GM18508 (cell line): ENCODE measurements around the gene EXOC6.

Experiments
- ATAC-seq: cut with Tn5 transposase; IDR thresholded peaks from one replicate; pipeline ENCODE4 v1.9.1; 2021; ENCODE audit warnings: moderate number of reproducible peaks; ENCODE audit not compliant: insufficient read depth, unreplicated experiment

The EXOC6 gene

GRCh38 chr10:92848441-92849233 lies at the start of gene EXOC6:
EXOC6 (plus strand) TSS chr10:92848520; CDS start chr10:92848534, 14 bp downstream.
- no peak for ATAC-seq

DNA sequence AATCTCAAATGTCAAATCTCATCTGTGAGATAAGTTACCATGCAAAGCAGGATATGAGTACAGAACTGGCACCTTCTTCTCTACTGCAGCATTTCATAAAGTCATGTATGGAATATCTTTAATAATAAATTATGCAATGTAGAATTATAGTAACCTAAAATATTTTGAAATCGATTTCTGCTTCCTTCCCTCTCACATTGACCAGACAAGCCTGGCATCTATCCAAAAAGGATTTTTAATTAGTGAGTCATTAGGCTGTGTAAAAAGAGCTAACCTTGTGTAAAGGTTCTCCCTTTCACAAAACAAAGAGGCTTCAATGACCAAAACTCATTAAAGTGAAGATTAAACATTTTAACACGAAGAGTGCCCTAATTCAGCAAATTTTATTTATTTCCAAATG lies 48.8 kb upstream of the EXOC6 start:
- no peak for ATAC-seq

- no peak for ATAC-seq
These were observed 48.1 kb upstream of the EXOC6 start for GRCh38 chr10:92800134-92800733.

- no peak for ATAC-seq
These were observed 46.1 kb upstream of the EXOC6 start for GRCh38 chr10:92801978-92802872.

DNA sequence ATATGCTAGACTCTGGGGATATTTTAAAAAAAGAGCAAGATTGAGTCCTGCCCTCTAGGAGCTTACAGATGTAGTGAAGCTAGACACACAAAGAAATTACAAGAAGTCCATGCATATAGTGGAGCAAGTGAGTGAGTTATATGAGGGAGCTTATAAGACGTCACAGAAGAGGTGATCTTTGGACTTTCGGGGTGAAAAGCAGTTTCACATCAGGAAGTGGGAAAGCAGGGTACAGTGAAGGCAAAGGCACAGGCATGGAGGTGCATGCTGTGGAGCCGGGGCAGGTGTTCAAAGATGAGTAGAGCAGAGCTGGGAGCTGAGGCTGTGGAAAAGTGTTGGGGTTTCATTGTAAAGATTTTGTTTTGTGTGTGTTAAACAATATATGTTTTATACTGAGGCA lies 38.5 kb upstream of the EXOC6 start:
- no peak for ATAC-seq

GRCh38 chr10:92810934-92811532 lies 37.3 kb upstream of the EXOC6 start:
- no peak for ATAC-seq

- no peak for ATAC-seq
These were observed 36.3 kb upstream of the EXOC6 start for GRCh38 chr10:92811986-92812385.

DNA sequence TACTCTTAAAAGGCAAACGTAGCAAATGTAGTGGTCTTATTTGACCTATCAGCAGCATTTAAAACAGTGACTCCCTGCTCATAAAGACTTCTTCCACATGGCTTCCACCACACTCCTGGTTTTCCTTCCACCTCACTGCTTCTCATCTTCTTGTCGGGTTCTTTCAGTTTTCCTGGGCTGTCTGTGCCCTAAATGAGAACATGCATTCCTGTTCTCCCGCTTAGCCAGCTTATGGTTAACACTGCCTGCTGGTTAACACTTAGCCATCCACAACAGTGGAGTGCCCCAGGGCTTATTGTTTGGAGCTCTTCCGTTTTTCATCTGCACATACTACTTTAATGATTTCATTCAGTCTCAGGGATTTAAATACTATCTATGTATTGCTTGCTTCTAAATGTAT lies 34.3 kb upstream of the EXOC6 start:
- ATAC-seq: no peak

GRCh38 chr10:92814790-92815189 lies 33.5 kb upstream of the EXOC6 start:
- no peak for ATAC-seq

DNA sequence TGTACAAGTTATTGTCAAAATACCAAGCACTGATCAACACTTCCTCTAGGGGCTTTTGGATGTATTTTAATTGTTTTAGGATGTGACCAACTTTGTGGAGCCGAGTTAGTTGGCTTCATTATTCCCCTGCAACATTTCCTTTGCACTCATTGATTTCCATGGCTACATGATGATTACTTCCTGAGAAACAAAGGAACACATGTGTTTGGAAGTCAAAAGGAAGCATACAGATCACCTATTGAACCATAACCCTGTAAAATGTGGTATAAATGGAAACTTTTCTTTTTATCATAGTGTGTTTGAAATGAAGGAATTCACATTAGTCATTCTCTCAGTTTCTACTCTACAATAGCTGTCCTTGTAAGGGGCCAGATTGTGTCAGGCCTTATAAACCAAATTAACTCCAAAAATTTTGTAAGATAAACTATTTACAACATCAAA lies 32.2 kb upstream of the EXOC6 start:
- ATAC-seq: no peak

DNA sequence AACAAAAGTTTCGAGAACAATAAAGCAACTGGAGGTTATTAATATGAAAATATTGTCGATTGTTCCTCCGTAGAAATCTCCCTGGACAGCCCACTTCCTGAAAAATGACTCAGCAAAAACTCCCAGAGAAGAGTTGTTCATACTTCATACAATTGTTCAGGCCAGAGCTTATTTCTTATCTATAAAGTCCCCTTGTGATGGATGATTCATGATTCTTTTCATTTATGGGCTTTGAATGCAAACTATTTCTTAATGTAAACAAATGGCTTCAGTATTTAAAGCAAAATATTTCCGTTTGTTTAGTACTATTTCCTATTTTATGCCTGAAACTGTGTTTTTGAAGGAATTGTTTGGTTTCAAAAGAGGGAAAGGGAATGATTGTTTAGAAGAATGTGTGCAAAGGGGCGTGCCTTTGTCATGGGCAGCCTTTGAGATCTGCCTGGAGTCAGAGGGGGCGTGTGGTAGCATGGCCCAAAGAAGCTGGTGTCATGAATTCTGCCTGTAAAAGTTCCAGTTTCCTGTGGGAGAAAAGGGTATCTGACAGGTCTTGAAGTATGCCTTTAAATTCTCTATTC lies 26.2 kb upstream of the EXOC6 start:
- ATAC-seq: no peak

DNA sequence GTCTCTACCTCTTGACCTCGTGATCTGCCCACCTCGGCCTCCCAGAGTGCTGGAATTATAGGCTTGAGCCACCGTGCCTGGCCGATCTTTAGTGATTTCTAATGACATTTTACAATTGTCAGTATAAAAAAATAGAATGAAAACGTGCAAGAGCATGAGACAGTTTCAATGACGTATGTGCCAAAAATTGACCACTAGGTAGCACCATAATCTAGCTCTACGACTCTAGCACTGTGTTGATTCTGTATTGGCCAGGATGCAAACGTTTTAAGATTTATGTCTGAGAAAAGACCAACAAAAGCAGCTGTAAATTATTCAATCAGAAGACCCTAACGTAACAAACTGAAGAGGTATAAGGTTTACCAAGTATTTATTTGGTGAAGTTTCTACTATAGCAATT lies 25.4 kb upstream of the EXOC6 start:
- ATAC-seq: no peak

DNA sequence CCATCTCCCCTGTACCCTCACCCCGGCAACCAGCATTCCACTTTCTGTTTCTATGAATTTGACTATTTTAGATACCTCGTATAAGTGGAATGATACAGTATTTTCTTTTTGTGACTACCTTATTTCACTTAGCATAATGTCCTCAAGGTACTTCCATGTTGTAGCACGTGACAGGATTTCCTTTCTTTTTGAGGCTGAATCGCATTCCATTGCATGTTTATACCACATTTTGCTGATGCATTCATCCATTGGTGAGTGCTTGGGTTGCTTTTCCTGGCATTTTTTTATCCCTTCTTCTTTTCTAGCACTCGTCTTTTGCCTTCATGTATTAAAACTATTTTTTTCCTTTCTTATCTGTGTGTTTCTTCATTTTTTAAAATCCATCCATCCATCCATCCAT lies 22.3 kb upstream of the EXOC6 start:
- no peak for ATAC-seq

- no peak for ATAC-seq
These were observed 21.8 kb upstream of the EXOC6 start for GRCh38 chr10:92826504-92826903.

DNA sequence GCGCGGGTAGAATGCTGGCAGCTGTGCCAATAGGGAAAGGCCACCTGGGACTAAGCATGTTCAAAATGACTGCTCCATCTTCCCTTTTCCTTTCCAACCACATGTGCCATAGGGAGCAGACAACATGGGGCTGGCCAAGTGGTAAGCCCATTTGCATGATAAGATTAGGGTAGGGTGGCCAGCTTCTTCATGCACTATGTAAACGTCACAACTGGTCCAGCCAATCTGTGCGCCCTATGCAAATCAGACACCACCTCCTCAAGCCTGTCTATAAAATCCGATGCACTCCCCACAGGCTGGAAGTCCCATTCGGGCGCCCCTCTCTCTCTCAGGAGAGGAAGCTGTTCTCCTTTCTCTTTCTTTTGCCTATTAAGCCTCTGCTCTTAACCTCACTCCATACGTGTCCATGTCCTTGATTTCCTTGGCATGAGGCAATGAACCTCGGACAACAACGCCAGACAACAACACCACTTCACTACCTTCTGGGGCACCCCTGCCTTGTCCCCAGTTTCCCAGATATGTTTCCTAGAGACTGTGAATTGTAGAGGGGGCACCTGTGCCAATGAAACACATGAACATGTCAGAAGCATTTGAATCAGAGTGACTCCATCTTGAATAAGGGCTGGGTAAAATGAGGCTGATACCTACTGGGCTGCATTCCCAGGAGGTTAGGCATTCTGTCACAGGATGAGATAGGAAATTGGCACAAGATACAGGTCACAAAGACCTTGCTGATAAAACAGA lies 19.1 kb upstream of the EXOC6 start:
- ATAC-seq: no peak

GRCh38 chr10:92829786-92830377 lies 18.4 kb upstream of the EXOC6 start:
- no peak for ATAC-seq

DNA sequence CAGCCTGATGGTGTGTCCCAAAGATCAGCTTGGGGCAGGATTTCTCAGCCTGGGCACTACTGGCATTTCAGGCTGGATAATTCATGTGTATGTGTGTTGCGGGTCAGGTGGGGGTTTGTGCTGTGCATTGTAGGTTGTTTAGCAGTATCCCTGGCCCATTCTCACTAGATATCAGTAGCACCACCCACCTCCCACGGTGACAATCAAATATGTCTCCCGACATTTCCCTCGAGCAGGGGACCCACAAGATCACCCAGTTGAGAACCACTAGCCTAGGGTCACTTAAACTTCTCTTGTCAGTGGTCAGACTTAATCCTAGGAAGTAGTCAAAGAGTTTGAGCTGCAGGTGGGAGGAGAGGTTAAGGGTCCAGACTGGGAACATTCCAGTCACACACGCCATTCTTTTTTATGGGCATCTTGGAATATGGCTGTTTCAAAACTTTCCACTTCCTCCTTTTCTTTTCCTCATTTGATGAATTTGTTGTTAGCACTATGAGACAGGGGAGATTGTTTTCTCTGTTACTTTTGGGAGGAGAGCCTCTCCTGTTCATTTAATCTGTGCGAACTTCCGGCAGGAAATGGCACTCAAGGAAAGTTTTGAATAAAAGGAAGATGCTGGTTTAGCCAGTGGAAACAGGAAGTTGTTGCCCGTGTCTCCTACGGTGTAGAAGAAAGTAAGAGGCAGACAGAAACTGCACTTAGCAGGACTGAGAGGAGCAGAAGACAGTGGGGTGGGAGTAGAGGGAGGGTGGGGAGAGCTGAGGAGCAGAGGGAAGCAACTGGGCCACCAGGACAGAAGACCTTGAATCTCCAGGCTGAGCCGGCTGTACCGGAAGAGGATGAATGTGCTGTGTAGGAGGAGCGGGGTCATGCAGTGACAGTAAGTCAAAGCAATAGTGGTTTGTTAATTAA lies 17.6 kb upstream of the EXOC6 start:
- ATAC-seq: no peak

DNA sequence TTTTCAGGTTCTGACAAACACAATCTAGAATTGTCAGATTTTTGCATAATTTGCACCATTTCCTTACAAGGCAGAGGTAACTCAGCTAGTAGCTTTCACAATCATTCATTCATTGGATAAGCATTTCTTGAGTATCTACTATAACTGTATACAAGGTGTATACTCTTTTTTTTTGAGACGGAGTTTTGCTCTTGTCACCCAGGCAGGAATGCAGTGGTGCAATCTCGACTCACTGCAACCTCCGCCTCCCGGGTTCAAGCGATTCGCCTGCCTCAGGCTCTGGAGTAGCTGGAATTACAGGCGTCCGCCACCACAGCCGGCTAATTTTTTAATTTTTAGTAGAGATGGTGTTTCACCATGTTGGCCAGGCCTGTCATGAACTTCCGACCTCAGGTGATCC lies 16.2 kb upstream of the EXOC6 start:
- ATAC-seq: no peak
